CD4-positive, alpha-beta memory T cell (primary cell): ENCODE results near the gene GOLGA8T. TPM values are rescaled to one million over a fixed set of nuclear protein-coding genes. Genes with fewer than 3 reads are reported as not detected.
"Not testable (repeated sequence)": the region's sequence is repeated elsewhere in the genome, so short reads cannot be mapped to it uniquely, and the experiment has no call there.

Experiments used
- CTCF ChIA-PET: fragments of 350-600 bp; sonication (Branson Sonifier 250); formaldehyde crosslinking; loops from one replicate; lab custom pipeline; 2021; ENCODE audit warnings: inconsistent platforms; ENCODE audit not compliant: partially characterized antibody; lab: Charles Lee
- POLR2A ChIA-PET: fragments of 350-600 bp; sonication (Branson Sonifier 250); formaldehyde crosslinking; loops from one replicate; lab custom pipeline; 2021; ENCODE audit not compliant: partially characterized antibody; lab: Charles Lee
- DNase-seq, 5 donors: peaks; one replicate each; pipeline versions ENCODE4 v3.0.0 to v3.0.0-alpha.2; 2020 to 2022; ENCODE audit warnings: mixed read lengths in 1 of 5
- H3K27ac ChIP-seq: one replicate; pipeline ENCODE4 v1.7.0; 2013; ENCODE audit warnings: low read depth, low read length
- H3K27me3 ChIP-seq: 2 replicates; pipeline ENCODE4 v1.7.0; 2013; ENCODE audit warnings: mild to moderate bottlenecking, low read length, moderate library complexity; ENCODE audit not compliant: insufficient read depth
- H3K36me3 ChIP-seq: 2 replicates; pipeline ENCODE4 v1.7.0; 2013; ENCODE audit warnings: mild to moderate bottlenecking, low read length, moderate library complexity; ENCODE audit not compliant: insufficient read depth
- H3K4me1 ChIP-seq: 2 replicates; pipeline ENCODE4 v1.7.0; 2013; ENCODE audit warnings: mild to moderate bottlenecking, low read length, moderate library complexity; ENCODE audit not compliant: insufficient read depth
- H3K4me3 ChIP-seq, 2 donors: one replicate each; pipeline ENCODE4 v1.7.0; 2013; ENCODE audit warnings: low read length in 2 of 2, mild to moderate bottlenecking in 1 of 2
- H3K9me3 ChIP-seq, 2 donors: one replicate each; pipeline ENCODE4 v1.7.0; 2013; ENCODE audit warnings: low read length in 2 of 2, control low read depth in 1 of 2; ENCODE audit not compliant: control insufficient read depth in 1 of 2
- H3K27ac Mint-ChIP-seq, 7 donors: one replicate each; pipeline ENCODE4 v1.8.0; 2020 to 2021; ENCODE audit warnings: mixed read lengths in 7 of 7, mild to moderate bottlenecking in 6 of 7, inconsistent platforms in 3 of 7, moderate library complexity in 3 of 7
- H3K27me3 Mint-ChIP-seq, 2 donors: one replicate each; pipeline ENCODE4 v1.8.0; 2020 to 2021; ENCODE audit warnings: mixed read lengths in 2 of 2
- H3K36me3 Mint-ChIP-seq, 2 donors: one replicate each; pipeline ENCODE4 v1.8.0; 2020 to 2021; ENCODE audit warnings: mixed read lengths in 2 of 2, inconsistent platforms in 1 of 2, mild to moderate bottlenecking in 1 of 2
- H3K4me1 Mint-ChIP-seq, 4 donors: one replicate each; pipeline ENCODE4 v1.8.0; 2020 to 2021; ENCODE audit warnings: mixed read lengths in 4 of 4, mild to moderate bottlenecking in 1 of 4
- H3K4me3 Mint-ChIP-seq, 8 donors: one replicate each; pipeline ENCODE4 v1.8.0; 2020 to 2021; ENCODE audit warnings: mixed read lengths in 8 of 8, mild to moderate bottlenecking in 7 of 8, moderate library complexity in 6 of 8, inconsistent platforms in 3 of 8
- H3K9me3 Mint-ChIP-seq, 8 donors: one replicate each; pipeline ENCODE4 v1.8.0; 2020 to 2021; ENCODE audit warnings: mixed read lengths in 8 of 8, mild to moderate bottlenecking in 5 of 8, inconsistent platforms in 3 of 8, moderate library complexity in 1 of 8
- intact Hi-C: fragments of 100-400 bp; cut with micrococcal nuclease; formaldehyde crosslinking; loops from one replicate; pipeline ENCODE4 v1.15.1; 2023
- polyA plus RNA-seq, 2 donors: library from polyadenylated mRNA; unstranded; fragments of 300-500 nt; fragmentation: Illumina TruSeq; gene quantifications; one replicate each; pipeline ENCODE4 v1.2.3, GENCODE V29; 2021
- total RNA-seq, 2 experiments: library from RNA; stranded (reverse); gene quantifications; one replicate each; pipeline ENCODE4 v1.2.3, GENCODE V29; 2021

The GOLGA8T gene
- total and polyA plus RNA-seq, 4 experiments from 2014 or later: 0.72 TPM; not detected in 3

GRCh38 chr15:30162479-30163357 lies 27.9 kb downstream of the GOLGA8T start:
- not testable (repeated sequence) for H3K4me3 Mint-ChIP-seq, H3K27ac Mint-ChIP-seq

GRCh38 chr15:30163759-30164158 lies 28.9 kb downstream of the GOLGA8T start:
- H3K27ac Mint-ChIP-seq, H3K27ac ChIP-seq, intact Hi-C loops, POLR2A ChIA-PET, H3K9me3 ChIP-seq, H3K27me3 Mint-ChIP-seq, H3K9me3 Mint-ChIP-seq, H3K36me3 ChIP-seq, H3K4me3 Mint-ChIP-seq, CTCF ChIA-PET, H3K4me3 ChIP-seq, H3K36me3 Mint-ChIP-seq, DNase-seq, H3K4me1 Mint-ChIP-seq, H3K27me3 ChIP-seq, H3K4me1 ChIP-seq: not testable (repeated sequence)

More at GRCh38 chr15:30162479-30163357, 27.9 kb downstream of the GOLGA8T start:
- H3K36me3 ChIP-seq, H3K27me3 Mint-ChIP-seq, H3K4me1 ChIP-seq, POLR2A ChIA-PET, H3K9me3 ChIP-seq, H3K27ac ChIP-seq, DNase-seq, H3K9me3 Mint-ChIP-seq, H3K4me3 ChIP-seq, CTCF ChIA-PET, H3K4me1 Mint-ChIP-seq, H3K27me3 ChIP-seq, H3K36me3 Mint-ChIP-seq, intact Hi-C loops: not testable (repeated sequence)

GRCh38 chr15:30164257-30164656 lies 29.4 kb downstream of the GOLGA8T start:
- H3K4me3 ChIP-seq, H3K27ac Mint-ChIP-seq, H3K4me1 Mint-ChIP-seq, H3K4me3 Mint-ChIP-seq, H3K4me1 ChIP-seq, H3K9me3 Mint-ChIP-seq, H3K9me3 ChIP-seq, H3K27ac ChIP-seq, H3K36me3 Mint-ChIP-seq, H3K27me3 Mint-ChIP-seq, intact Hi-C loops, POLR2A ChIA-PET, H3K27me3 ChIP-seq, H3K36me3 ChIP-seq, CTCF ChIA-PET: not testable (repeated sequence)
- peak in 1 of 5 donors; percentile 6 for DNase-seq

- H3K4me1 ChIP-seq, DNase-seq, H3K4me1 Mint-ChIP-seq, H3K27me3 ChIP-seq, H3K27me3 Mint-ChIP-seq, H3K4me3 ChIP-seq, H3K36me3 ChIP-seq, H3K4me3 Mint-ChIP-seq, POLR2A ChIA-PET, intact Hi-C loops, H3K27ac ChIP-seq, H3K9me3 Mint-ChIP-seq, H3K27ac Mint-ChIP-seq, CTCF ChIA-PET, H3K36me3 Mint-ChIP-seq, H3K9me3 ChIP-seq: not testable (repeated sequence)
Measured at GRCh38 chr15:30167403-30167802, 32.6 kb downstream of the GOLGA8T start.

GRCh38 chr15:30167886-30168285 lies 33.0 kb downstream of the GOLGA8T start:
- H3K4me3 Mint-ChIP-seq, H3K27me3 Mint-ChIP-seq, H3K36me3 ChIP-seq, H3K9me3 Mint-ChIP-seq, H3K36me3 Mint-ChIP-seq, H3K4me1 ChIP-seq, H3K27me3 ChIP-seq, H3K4me1 Mint-ChIP-seq, H3K27ac Mint-ChIP-seq, intact Hi-C loops, DNase-seq, POLR2A ChIA-PET, H3K4me3 ChIP-seq, CTCF ChIA-PET, H3K27ac ChIP-seq, H3K9me3 ChIP-seq: not testable (repeated sequence)

- POLR2A ChIA-PET, H3K9me3 ChIP-seq, H3K4me3 ChIP-seq, H3K36me3 Mint-ChIP-seq, CTCF ChIA-PET, H3K27me3 ChIP-seq, H3K4me1 ChIP-seq, intact Hi-C loops, H3K36me3 ChIP-seq, DNase-seq, H3K27ac ChIP-seq, H3K4me3 Mint-ChIP-seq, H3K27me3 Mint-ChIP-seq, H3K27ac Mint-ChIP-seq, H3K9me3 Mint-ChIP-seq: not testable (repeated sequence)
- H3K4me1 Mint-ChIP-seq: peaks cover 6 to 13% (median 11%) of the 10 kb centered on the region in 4 donors
Measured at GRCh38 chr15:30171452-30171851, 36.6 kb downstream of the GOLGA8T start.

GRCh38 chr15:30173041-30173608 lies 38.3 kb downstream of the GOLGA8T start:
- H3K27ac ChIP-seq, POLR2A ChIA-PET, H3K27me3 Mint-ChIP-seq, H3K27me3 ChIP-seq, intact Hi-C loops, H3K9me3 Mint-ChIP-seq, H3K36me3 Mint-ChIP-seq, H3K4me3 ChIP-seq, H3K9me3 ChIP-seq, H3K36me3 ChIP-seq, H3K4me1 ChIP-seq, CTCF ChIA-PET: not testable (repeated sequence)
- Mint-ChIP-seq H3K4me1 (peaks cover 6 to 13% (median 11%) of the 10 kb centered on the region in 4 donors), H3K4me3 (peak overlapping the region in 5 of 8 donors; percentile 13 to 77 (median 57)), H3K27ac (peak overlapping the region in 6 of 7 donors; percentile 19 to 89 (median 56))
- DNase-seq: peak; percentile 57 to 81 (median 64)
